ENCODE results near the gene BOD1L2. TPM values are rescaled to one million over a fixed set of nuclear protein-coding genes. Genes with fewer than 3 reads are reported as not detected.

The BOD1L2 gene
- total RNA-seq = not detected

DNA sequence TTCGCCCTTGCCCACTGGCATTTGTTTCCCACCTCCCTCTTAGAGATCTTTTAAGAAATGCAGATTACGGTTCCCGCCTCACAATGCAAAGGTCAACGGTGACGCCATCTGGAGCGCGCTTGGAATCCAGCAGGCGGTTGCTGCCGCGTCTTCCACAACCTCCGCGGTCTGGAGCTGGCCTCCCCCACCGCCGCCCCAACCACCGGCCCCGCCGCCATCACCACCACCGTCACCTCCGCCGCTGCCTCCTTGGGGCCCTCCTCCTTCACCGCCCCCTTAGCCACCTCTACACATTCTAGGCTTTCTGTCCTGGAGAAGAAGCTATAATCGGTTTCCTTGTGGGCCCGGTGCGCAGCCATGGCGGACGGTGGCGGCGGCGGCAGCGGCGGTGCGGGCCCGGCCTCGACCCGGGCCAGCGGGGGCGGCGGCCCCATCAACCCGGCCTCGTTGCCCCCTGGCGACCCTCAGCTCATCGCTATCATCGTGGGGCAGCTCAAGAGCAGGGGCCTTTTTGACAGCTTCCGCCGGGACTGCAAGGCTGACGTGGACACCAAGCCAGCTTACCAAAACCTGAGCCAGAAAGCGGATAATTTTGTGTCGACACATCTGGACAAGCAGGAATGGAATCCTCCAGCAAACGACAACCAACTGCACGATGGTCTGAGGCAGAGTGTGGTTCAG is at the start of gene BOD1L2:
BOD1L2 (plus strand) TSS at position 132 of the 681 bp plus-strand sequence; CDS start at position 358, 226 bp downstream.
- Mint-ChIP-seq H3K4me1 (ENCODE audit: low read depth) (peaks cover 3% of the 10 kb centered on the region), H3K4me3 (no peak within 1 kb of the TSS), H3K27me3 (peaks cover 28% of the 10 kb centered on the region), H3K9me3 (no peaks in the 10 kb centered on the region), H3K27ac (no peak within 1 kb of the TSS), H3K36me3 (ENCODE audit: low read depth) (no peaks in the 10 kb centered on the region)
- DNase-seq = no peak
- no peak for ATAC-seq
- ChIA-PET CTCF (no interaction called here), POLR2A (no interaction called here)
- intact Hi-C loops (cut with micrococcal nuclease) = no loop called here
- TF ChIP-seq, protein P1, sequence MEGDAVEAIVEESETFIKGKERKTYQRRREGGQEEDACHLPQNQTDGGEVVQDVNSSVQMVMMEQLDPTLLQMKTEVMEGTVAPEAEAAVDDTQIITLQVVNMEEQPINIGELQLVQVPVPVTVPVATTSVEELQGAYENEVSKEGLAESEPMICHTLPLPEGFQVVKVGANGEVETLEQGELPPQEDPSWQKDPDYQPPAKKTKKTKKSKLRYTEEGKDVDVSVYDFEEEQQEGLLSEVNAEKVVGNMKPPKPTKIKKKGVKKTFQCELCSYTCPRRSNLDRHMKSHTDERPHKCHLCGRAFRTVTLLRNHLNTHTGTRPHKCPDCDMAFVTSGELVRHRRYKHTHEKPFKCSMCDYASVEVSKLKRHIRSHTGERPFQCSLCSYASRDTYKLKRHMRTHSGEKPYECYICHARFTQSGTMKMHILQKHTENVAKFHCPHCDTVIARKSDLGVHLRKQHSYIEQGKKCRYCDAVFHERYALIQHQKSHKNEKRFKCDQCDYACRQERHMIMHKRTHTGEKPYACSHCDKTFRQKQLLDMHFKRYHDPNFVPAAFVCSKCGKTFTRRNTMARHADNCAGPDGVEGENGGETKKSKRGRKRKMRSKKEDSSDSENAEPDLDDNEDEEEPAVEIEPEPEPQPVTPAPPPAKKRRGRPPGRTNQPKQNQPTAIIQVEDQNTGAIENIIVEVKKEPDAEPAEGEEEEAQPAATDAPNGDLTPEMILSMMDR (IDR thresholded peaks at IDR 0.05) = no peak

- no peaks in the 10 kb centered on the region for H3K36me3 Mint-ChIP-seq (ENCODE audit: low read depth)
- H3K27ac Mint-ChIP-seq = no peak overlapping the region
- H3K4me1 Mint-ChIP-seq (ENCODE audit: low read depth) = peaks cover 4% of the 10 kb centered on the region
- CTCF ChIA-PET = no interaction called here
- TF ChIP-seq, protein P1 (IDR thresholded peaks at IDR 0.05) = no peak
- DNase-seq = no peak
- H3K4me3 Mint-ChIP-seq = no peak overlapping the region
- peaks cover 8% of the 10 kb centered on the region for H3K27me3 Mint-ChIP-seq
- ATAC-seq = peak; percentile 27
- intact Hi-C loops (cut with micrococcal nuclease) = no loop called here
- POLR2A ChIA-PET = no interaction called here
- peaks cover 2% of the 10 kb centered on the region for H3K9me3 Mint-ChIP-seq
Observed at GRCh38 chr18:57107140-57107832, 39.6 kb upstream of the BOD1L2 start.

DNA sequence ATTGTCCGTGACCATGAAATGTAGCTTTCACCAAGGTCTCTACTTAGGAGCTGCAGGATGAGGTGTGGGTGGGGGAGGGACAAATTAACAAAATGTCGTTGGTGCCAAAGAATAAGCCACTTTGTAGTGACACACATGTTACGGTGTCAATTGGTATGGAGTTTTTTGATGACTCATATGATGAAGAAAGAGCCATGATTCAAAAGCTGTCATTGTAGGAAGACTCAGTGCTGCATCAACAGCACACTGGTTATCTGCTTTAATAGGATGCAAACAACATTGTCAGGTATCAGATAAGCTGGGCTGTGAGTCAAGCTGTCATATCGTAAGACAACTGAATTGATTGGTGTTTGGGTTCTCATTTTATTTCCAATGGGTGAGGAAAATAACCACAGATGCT is 36.6 kb upstream of the BOD1L2 start:
- H3K36me3 Mint-ChIP-seq (ENCODE audit: low read depth) = no peaks in the 10 kb centered on the region
- H3K27ac Mint-ChIP-seq = no peak overlapping the region
- intact Hi-C loops (cut with micrococcal nuclease) = no loop called here
- peaks cover 4% of the 10 kb centered on the region for H3K4me1 Mint-ChIP-seq (ENCODE audit: low read depth)
- TF ChIP-seq, protein P1 (IDR thresholded peaks at IDR 0.05) = no peak
- DNase-seq (no peak), ATAC-seq (peak; percentile 30)
- H3K9me3 Mint-ChIP-seq = peaks cover 2% of the 10 kb centered on the region
- ChIA-PET CTCF (no interaction called here), POLR2A (no interaction called here)
- peaks cover 6% of the 10 kb centered on the region for H3K27me3 Mint-ChIP-seq
- no peak overlapping the region for H3K4me3 Mint-ChIP-seq

- Mint-ChIP-seq H3K36me3 (ENCODE audit: low read depth) (no peaks in the 10 kb centered on the region), H3K4me3 (no peak overlapping the region), H3K27ac (no peak overlapping the region), H3K9me3 (peaks cover 2% of the 10 kb centered on the region), H3K27me3 (peaks cover 4% of the 10 kb centered on the region), H3K4me1 (ENCODE audit: low read depth) (no peaks in the 10 kb centered on the region)
- ATAC-seq (no peak), DNase-seq (no peak)
- intact Hi-C loops (cut with micrococcal nuclease) = no loop called here
- POLR2A ChIA-PET = no interaction called here
- TF ChIP-seq, protein P1 (IDR thresholded peaks at IDR 0.05) = no peak
- CTCF ChIA-PET = no interaction called here
Observed at GRCh38 chr18:57113799-57114420, 33.0 kb upstream of the BOD1L2 start.

DNA sequence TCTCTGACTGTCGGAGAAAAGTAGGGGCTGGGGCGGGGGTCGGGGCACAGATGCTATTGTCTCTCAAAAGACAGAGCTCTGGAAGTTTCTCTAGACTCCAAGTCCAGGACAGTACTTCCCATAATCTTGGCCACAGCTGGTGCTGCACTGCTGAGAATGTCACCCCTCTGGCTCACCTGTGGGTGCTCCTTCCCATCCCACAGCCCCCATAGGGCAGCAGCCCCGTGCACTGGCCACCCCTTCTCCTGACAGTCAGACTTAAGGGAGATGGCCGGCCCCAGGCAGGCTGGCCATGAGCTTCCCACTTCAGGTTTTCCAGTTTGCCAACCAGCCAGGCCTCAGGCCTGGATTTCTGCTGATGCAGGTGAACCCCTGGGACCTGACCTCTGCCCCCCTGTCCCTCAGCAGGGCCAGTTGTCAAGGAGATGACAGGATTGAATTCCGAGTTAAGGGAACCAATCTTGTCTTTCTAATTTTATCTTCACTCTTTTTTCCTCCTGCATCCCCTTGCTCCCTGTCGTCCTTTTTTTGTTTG is 30.2 kb upstream of the BOD1L2 start:
- Mint-ChIP-seq H3K36me3 (ENCODE audit: low read depth) (no peaks in the 10 kb centered on the region), H3K27ac (no peak overlapping the region), H3K4me1 (ENCODE audit: low read depth) (no peaks in the 10 kb centered on the region), H3K4me3 (no peak overlapping the region), H3K9me3 (peaks cover 2% of the 10 kb centered on the region), H3K27me3 (peaks cover 8% of the 10 kb centered on the region)
- CTCF ChIA-PET = interaction anchor here (0.6 kb wide), 1 partner anchor 313 kb away, joined by 3 read pairs; no protein-coding TSS in a partner anchor
- TF ChIP-seq, protein P1 (IDR thresholded peaks at IDR 0.05) = no peak
- intact Hi-C loops (cut with micrococcal nuclease) = no loop called here
- no peak for DNase-seq
- POLR2A ChIA-PET = no interaction called here
- ATAC-seq = no peak
